Fibroblast of lung (primary cell): Measurements from ENCODE around the gene SULT1A1. TPM values are rescaled to one million over a fixed set of nuclear protein-coding genes. Genes with fewer than 3 reads are reported as not detected.
A peak's percentile ranks its signal among the peaks of the same experiment; 100 is the strongest.
"Not testable (repeated sequence)": the region's sequence is repeated elsewhere in the genome, so short reads cannot be mapped to it uniquely, and the experiment has no call there.

Source experiments
- DNase-seq, 2 donors: peaks; one replicate each; pipeline versions ENCODE4 v3.0.0 to v3.0.0-alpha.2; 2010; ENCODE audit warnings: low read depth in 2 of 2
- H2AFZ ChIP-seq: 2 replicates; pipeline ENCODE4 v1.5.1; 2012; ENCODE audit warnings: low read length, control low read depth, inconsistent platforms
- H3K27ac ChIP-seq: 2 replicates; pipeline ENCODE4 v1.5.1; 2011; ENCODE audit warnings: low read length, control low read depth; ENCODE audit not compliant: insufficient read depth
- H3K27me3 ChIP-seq: 2 replicates; pipeline ENCODE4 v1.5.1; 2011; ENCODE audit warnings: mild to moderate bottlenecking, low read length; ENCODE audit not compliant: control insufficient read depth, insufficient read depth
- H3K36me3 ChIP-seq: 2 replicates; pipeline ENCODE4 v1.5.1; 2011; ENCODE audit warnings: low read length; ENCODE audit not compliant: control insufficient read depth, insufficient read depth
- H3K4me1 ChIP-seq: 2 replicates; pipeline ENCODE4 v1.5.1; 2011; ENCODE audit warnings: low read length; ENCODE audit not compliant: control insufficient read depth, insufficient read depth; ENCODE audit errors: extremely low read depth
- H3K4me2 ChIP-seq: 2 replicates; pipeline ENCODE4 v1.5.1; 2011; ENCODE audit warnings: low read length, control low read depth; ENCODE audit not compliant: insufficient read depth; ENCODE audit errors: extremely low read depth
- H3K4me3 ChIP-seq, 4 experiments: fragments of 200-600 bp in 1 of 4; sonication (generic) in 1 of 4; replicated peaks in 1 of 4; 2 replicates each; pipeline ENCODE4 v1.5.1; 2011 to 2016; ENCODE audit warnings: low read length in 4 of 4, low read depth in 3 of 4, mild to moderate bottlenecking in 3 of 4, control low read depth in 2 of 4, inconsistent platforms in 1 of 4, mixed read lengths in 1 of 4; ENCODE audit not compliant: insufficient read depth in 1 of 4; ENCODE audit errors: control extremely low read depth in 1 of 4
- H3K79me2 ChIP-seq: 2 replicates; pipeline ENCODE4 v1.5.1; 2012; ENCODE audit warnings: mild to moderate bottlenecking, low read length, inconsistent platforms; ENCODE audit not compliant: control insufficient read depth, insufficient read depth
- H3K9ac ChIP-seq: 2 replicates; pipeline ENCODE4 v1.5.1; 2011; ENCODE audit warnings: mild to moderate bottlenecking, low read length, control low read depth; ENCODE audit not compliant: insufficient read depth
- H3K9me3 ChIP-seq: 2 replicates; pipeline ENCODE4 v1.5.1; 2012; ENCODE audit warnings: low read depth, low read length; ENCODE audit not compliant: control insufficient read depth, insufficient read depth
- H4K20me1 ChIP-seq: 2 replicates; pipeline ENCODE4 v1.5.1; 2011; ENCODE audit warnings: low read length; ENCODE audit not compliant: control insufficient read depth, insufficient read depth; ENCODE audit errors: extremely low read depth
- polyA plus RNA-seq, 2 donors: library from polyadenylated mRNA; depleted of rRNA in 1 of 2; stranded (reverse) in 1 of 2; unstranded in 1 of 2; fragments of >200 nt; gene quantifications; 2 replicates each; pipeline ENCODE4 v1.2.1, GENCODE V29; 2011 to 2012; ENCODE audit warnings: missing spikeins in 1 of 2
- total RNA-seq: library from RNA; depleted of rRNA; stranded (reverse); fragments of >200 nt; gene quantifications from 2 replicates; pipeline ENCODE4 v1.2.1, GENCODE V29; 2014
- TF ChIP-seq, protein P1 (sequence below), 2 donors: IDR thresholded peaks in 1 of 2; conservative IDR thresholded peaks in 1 of 2; 1 replicate in 1 of 2; 2 replicates in 1 of 2; pipeline ENCODE4 v1.5.1; 2011 to 2012; ENCODE audit warnings: low read length in 2 of 2, control low read depth in 1 of 2, inconsistent platforms in 1 of 2, low read depth in 1 of 2, mild to moderate bottlenecking in 1 of 2

The SULT1A1 gene
- total and polyA plus RNA-seq, 2 donors (not counting 1 experiment from before 2014, with no cell fraction given) = 1.3 to 1.7 TPM

- not testable (repeated sequence) for H3K27ac ChIP-seq, H2AFZ ChIP-seq, H3K4me3 ChIP-seq, H3K4me2 ChIP-seq, H3K9ac ChIP-seq, H3K27me3 ChIP-seq, H3K9me3 ChIP-seq, H3K79me2 ChIP-seq, H3K4me1 ChIP-seq, H4K20me1 ChIP-seq, H3K36me3 ChIP-seq
- TF ChIP-seq, protein P1, sequence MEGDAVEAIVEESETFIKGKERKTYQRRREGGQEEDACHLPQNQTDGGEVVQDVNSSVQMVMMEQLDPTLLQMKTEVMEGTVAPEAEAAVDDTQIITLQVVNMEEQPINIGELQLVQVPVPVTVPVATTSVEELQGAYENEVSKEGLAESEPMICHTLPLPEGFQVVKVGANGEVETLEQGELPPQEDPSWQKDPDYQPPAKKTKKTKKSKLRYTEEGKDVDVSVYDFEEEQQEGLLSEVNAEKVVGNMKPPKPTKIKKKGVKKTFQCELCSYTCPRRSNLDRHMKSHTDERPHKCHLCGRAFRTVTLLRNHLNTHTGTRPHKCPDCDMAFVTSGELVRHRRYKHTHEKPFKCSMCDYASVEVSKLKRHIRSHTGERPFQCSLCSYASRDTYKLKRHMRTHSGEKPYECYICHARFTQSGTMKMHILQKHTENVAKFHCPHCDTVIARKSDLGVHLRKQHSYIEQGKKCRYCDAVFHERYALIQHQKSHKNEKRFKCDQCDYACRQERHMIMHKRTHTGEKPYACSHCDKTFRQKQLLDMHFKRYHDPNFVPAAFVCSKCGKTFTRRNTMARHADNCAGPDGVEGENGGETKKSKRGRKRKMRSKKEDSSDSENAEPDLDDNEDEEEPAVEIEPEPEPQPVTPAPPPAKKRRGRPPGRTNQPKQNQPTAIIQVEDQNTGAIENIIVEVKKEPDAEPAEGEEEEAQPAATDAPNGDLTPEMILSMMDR (conservative IDR thresholded peaks at IDR 0.05 in 1 of 2, IDR thresholded peaks at IDR 0.05 in 1 of 2; ENCODE audit: low read depth in 1 of 2, low read length in 2 of 2) = peak; percentile 47 to 61
- DNase-seq = peak; percentile 20 to 24
Observed at GRCh38 chr16:28615486-28616223, 5.8 kb upstream of the SULT1A1 start.

GRCh38 chr16:28614561-28614960 is 4.7 kb upstream of the SULT1A1 start:
- H4K20me1 ChIP-seq, H3K36me3 ChIP-seq, H3K4me3 ChIP-seq, H3K9me3 ChIP-seq, H3K79me2 ChIP-seq, DNase-seq, H2AFZ ChIP-seq, H3K4me2 ChIP-seq, H3K4me1 ChIP-seq, H3K27ac ChIP-seq, H3K9ac ChIP-seq, H3K27me3 ChIP-seq: not testable (repeated sequence)

GRCh38 chr16:28613912-28614311 is 4.1 kb upstream of the SULT1A1 start:
- not testable (repeated sequence) for H3K27me3 ChIP-seq, DNase-seq, H4K20me1 ChIP-seq, H2AFZ ChIP-seq, H3K79me2 ChIP-seq, H3K4me1 ChIP-seq, H3K36me3 ChIP-seq, H3K27ac ChIP-seq, H3K9ac ChIP-seq, H3K9me3 ChIP-seq, H3K4me2 ChIP-seq, H3K4me3 ChIP-seq

DNA sequence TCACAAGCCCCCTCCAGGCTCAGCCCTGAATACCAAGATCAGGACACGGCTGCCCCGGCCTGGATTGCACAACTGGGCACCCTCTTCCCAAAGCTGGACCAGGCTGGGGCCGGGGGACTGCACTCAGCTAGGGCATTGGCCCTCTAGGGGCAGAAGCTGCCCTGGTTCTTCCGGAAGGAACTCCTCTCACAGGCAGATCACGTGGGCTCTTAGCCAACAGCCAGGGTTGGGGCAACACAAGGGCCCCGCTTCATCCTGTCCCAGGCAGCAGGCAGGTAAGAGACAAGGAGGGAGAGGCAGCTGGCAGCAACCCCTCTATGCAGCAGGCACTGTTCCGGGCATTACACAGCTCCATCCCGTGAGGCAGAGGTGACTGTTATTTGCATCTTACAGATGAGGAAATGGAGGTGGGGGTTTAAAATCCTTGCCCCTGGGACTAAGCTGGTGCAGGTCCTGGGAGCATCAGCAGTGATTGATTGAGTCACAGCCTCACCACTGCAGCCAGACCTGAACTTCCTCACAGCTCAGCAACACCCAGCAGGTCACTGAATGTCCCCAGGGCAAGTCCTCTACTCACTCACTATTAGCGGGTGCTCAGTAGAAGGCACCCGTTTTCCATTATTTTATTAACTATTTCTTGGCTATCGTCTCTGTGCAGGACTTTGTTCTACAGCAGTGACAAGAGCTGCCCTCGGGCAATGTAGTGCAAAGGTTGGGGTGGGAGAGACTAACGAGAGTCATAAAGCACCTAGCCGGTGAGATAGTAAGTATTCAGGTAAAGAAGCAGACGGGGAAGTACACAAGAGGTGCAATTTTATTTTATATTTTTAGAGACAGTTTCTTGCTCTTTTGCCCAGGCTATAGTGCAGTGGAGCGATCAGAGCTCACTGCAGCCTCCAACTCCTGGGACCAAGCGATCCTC is 2.8 kb upstream of the SULT1A1 start:
- H3K9ac ChIP-seq, H4K20me1 ChIP-seq, H3K4me1 ChIP-seq, H3K27me3 ChIP-seq, H3K79me2 ChIP-seq, H3K27ac ChIP-seq, H3K4me3 ChIP-seq, H3K36me3 ChIP-seq, H3K4me2 ChIP-seq, DNase-seq, H3K9me3 ChIP-seq, H2AFZ ChIP-seq: not testable (repeated sequence)
